Natural killer cell (primary cell): ENCODE data around the gene ZNF618. TPM values are rescaled to one million over a fixed set of nuclear protein-coding genes. Genes with fewer than 3 reads are reported as not detected.

Source experiments
- ATAC-seq, 3 donors: fragments of 150-1000 bp in 2 of 3; fragments of 200-7000 bp in 1 of 3; cut with Tn5 transposase; 1 replicate in 1 of 3; 2 replicates in 2 of 3; pipeline ENCODE4 v1.10.0; 2021; ENCODE audit warnings: mild to moderate bottlenecking in 2 of 3, moderate library complexity in 2 of 3
- DNase-seq, 2 donors: peaks; one replicate each; pipeline versions ENCODE4 v3.0.0 to v3.0.0-alpha.2; 2013 to 2021; ENCODE audit warnings: mixed read lengths in 1 of 2
- H3K27ac ChIP-seq: one replicate; pipeline ENCODE4 v1.5.1; 2013; ENCODE audit warnings: mild to moderate bottlenecking, low read length
- H3K27me3 ChIP-seq: one replicate; pipeline ENCODE4 v1.6.1; 2013; ENCODE audit warnings: low read length; ENCODE audit not compliant: control insufficient read depth, insufficient read depth
- H3K36me3 ChIP-seq: one replicate; pipeline ENCODE4 v1.6.1; 2013; ENCODE audit warnings: low read length; ENCODE audit not compliant: control insufficient read depth, insufficient read depth
- H3K4me1 ChIP-seq: one replicate; pipeline ENCODE4 v1.6.1; 2013; ENCODE audit warnings: low read length; ENCODE audit not compliant: control insufficient read depth, insufficient read depth
- H3K4me3 ChIP-seq: one replicate; pipeline ENCODE4 v1.5.1; 2013; ENCODE audit warnings: low read length
- H3K9me3 ChIP-seq: one replicate; pipeline ENCODE4 v1.6.1; 2013; ENCODE audit warnings: low read length; ENCODE audit not compliant: control insufficient read depth, insufficient read depth
- H3K27ac Mint-ChIP-seq, 2 donors: one replicate each; pipeline ENCODE4 v1.8.0; 2022; ENCODE audit warnings: mild to moderate bottlenecking in 2 of 2, mixed read lengths in 2 of 2, moderate library complexity in 1 of 2
- H3K27me3 Mint-ChIP-seq, 2 donors: one replicate each; pipeline ENCODE4 v1.8.0; 2022; ENCODE audit warnings: low read depth in 2 of 2, mixed read lengths in 2 of 2
- H3K36me3 Mint-ChIP-seq: one replicate; pipeline ENCODE4 v1.8.0; 2022; ENCODE audit warnings: mixed read lengths
- H3K4me1 Mint-ChIP-seq, 2 donors: one replicate each; pipeline ENCODE4 v1.8.0; 2022; ENCODE audit warnings: mixed read lengths in 2 of 2
- H3K4me3 Mint-ChIP-seq: one replicate; pipeline ENCODE4 v1.8.0; 2022; ENCODE audit warnings: mild to moderate bottlenecking, moderate library complexity, mixed read lengths
- H3K9me3 Mint-ChIP-seq, 2 donors: one replicate each; pipeline ENCODE4 v1.8.0; 2022; ENCODE audit warnings: mixed read lengths in 2 of 2
- WGBS: methylation state at CpG from one replicate; pipeline ENCODE4 v1.1.7; 2013; ENCODE audit warnings: missing lambda C conversion rate; ENCODE audit not compliant: insufficient coverage; 5-methylcytosine and 5-hydroxymethylcytosine counted together
- intact Hi-C: fragments of 100-400 bp; cut with micrococcal nuclease; formaldehyde crosslinking; loops from one replicate; pipeline ENCODE4 v1.14.2; 2022
- total RNA-seq, 4 donors: library from RNA; stranded (reverse); fragments of 120-200 nt in 1 of 4; gene quantifications; one replicate each; pipeline versions ENCODE4 v1.2.3 to v1.2.4, GENCODE V29; 2013 to 2022
- TF ChIP-seq, protein P1 (sequence below): fragments of 200-600 bp; IDR thresholded peaks from one replicate; pipeline ENCODE4 v1.8.0; 2022; ENCODE audit warnings: antibody characterized with exemption

Gene ZNF618
- total RNA-seq, 3 donors from 2014 or later (not counting 1 experiment from before 2014, with no cell fraction given), result 9.2 to 10.7 (median 10.0) TPM

DNA sequence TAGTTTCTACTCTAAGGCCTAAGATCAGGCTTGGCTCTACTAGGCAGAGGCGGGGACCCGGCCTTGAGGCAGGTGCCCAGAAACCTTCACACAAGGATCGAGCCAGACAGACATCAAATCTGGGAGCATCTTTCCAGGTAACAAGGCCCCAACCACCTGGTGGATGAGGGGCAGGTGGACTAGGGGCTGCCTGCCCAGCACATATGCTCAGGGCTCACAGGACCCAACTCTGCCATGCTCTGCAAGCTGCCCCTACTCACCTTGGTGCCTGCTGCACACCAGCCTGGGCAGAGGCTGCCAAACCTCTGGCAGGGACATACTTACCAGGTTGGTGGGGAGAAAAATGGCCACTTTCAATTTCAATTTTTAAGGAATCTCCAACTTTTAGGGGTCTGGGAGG is 2.2 kb upstream of the ZNF618 start:
- intact Hi-C loops, result no loop called here
- TF ChIP-seq, protein P1, sequence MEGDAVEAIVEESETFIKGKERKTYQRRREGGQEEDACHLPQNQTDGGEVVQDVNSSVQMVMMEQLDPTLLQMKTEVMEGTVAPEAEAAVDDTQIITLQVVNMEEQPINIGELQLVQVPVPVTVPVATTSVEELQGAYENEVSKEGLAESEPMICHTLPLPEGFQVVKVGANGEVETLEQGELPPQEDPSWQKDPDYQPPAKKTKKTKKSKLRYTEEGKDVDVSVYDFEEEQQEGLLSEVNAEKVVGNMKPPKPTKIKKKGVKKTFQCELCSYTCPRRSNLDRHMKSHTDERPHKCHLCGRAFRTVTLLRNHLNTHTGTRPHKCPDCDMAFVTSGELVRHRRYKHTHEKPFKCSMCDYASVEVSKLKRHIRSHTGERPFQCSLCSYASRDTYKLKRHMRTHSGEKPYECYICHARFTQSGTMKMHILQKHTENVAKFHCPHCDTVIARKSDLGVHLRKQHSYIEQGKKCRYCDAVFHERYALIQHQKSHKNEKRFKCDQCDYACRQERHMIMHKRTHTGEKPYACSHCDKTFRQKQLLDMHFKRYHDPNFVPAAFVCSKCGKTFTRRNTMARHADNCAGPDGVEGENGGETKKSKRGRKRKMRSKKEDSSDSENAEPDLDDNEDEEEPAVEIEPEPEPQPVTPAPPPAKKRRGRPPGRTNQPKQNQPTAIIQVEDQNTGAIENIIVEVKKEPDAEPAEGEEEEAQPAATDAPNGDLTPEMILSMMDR, result no peak
- H3K27ac Mint-ChIP-seq, result no peak overlapping the region
- Histone ChIP-seq H3K36me3 (no peaks in the 10 kb centered on the region), H3K4me3 (no peak overlapping the region), H3K27me3 (peaks cover 2% of the 10 kb centered on the region), H3K9me3 (no peaks in the 10 kb centered on the region), H3K27ac (no peak overlapping the region), H3K4me1 (peaks cover 3% of the 10 kb centered on the region)
- H3K36me3 Mint-ChIP-seq, result peaks cover 8% of the 10 kb centered on the region
- DNase-seq (no peak), ATAC-seq (no peak)
- H3K4me1 Mint-ChIP-seq, result peaks cover 8 to 9% of the 10 kb centered on the region in 2 donors
- H3K9me3 Mint-ChIP-seq, result no peaks in the 10 kb centered on the region
- H3K4me3 Mint-ChIP-seq, result peak overlapping the region; percentile 13
- H3K27me3 Mint-ChIP-seq, result peaks cover 0 to 6% of the 10 kb centered on the region in 2 donors
- 97% methylated on average over 3 of the region's 3 CpGs for WGBS

DNA sequence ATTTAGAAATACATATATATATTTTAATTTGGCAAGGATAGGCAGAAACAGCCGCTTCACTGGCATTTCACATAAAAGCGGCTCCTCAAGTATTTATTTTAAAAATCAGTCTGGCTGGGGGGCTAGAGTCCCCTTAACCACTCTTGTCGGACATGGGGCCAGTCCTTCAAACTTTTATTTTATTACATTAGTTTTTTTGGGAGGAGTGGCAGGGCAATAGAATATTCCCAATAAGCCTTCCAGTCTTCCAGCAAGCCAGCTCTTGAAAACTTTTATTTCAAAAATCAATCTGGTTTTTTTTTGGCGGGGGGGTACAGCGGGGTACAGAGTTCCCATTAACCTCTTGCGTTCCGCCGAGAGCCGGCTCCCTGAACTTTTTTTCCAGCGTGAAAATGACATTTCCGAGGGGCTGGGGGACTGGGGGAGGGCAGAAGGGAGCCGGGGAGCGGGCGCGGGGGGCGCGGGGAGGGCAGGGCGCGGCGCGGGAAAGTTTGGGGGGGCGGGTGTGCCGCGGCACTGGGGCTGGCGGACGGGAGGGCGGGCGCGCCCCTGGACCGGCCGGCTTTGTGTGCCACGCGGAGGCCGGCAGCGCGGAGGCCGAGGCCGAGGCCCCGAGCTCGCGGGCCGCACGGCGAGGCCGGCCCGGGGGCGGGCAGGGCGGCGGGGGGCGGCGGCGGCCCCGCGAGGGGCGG is 504 bp upstream of the ZNF618 start:
- peaks cover 3% of the 10 kb centered on the region for H3K4me1 ChIP-seq
- no peaks in the 10 kb centered on the region for H3K9me3 ChIP-seq
- no peaks in the 10 kb centered on the region for H3K36me3 ChIP-seq
- Mint-ChIP-seq H3K27ac (no peak overlapping the region), H3K4me3 (peak overlapping the region; percentile 56), H3K9me3 (no peaks in the 10 kb centered on the region), H3K36me3 (peaks cover 8% of the 10 kb centered on the region), H3K27me3 (peaks cover 0 to 6% of the 10 kb centered on the region in 2 donors), H3K4me1 (peaks cover 13% of the 10 kb centered on the region in 2 donors)
- no peak overlapping the region for H3K4me3 ChIP-seq
- no peak for DNase-seq
- peaks cover 2% of the 10 kb centered on the region for H3K27me3 ChIP-seq
- H3K27ac ChIP-seq, result no peak overlapping the region
- TF ChIP-seq, protein P1, result no peak
- intact Hi-C loops, result loop anchor here (2.0 to 5.0 kb wide), 2 partner anchors 69 to 193 kb away; no protein-coding TSS in a partner anchor
- peak; percentile 31 to 59 (median 49) for ATAC-seq
- 4% methylated on average over 54 of the region's 55 CpGs for WGBS

DNA sequence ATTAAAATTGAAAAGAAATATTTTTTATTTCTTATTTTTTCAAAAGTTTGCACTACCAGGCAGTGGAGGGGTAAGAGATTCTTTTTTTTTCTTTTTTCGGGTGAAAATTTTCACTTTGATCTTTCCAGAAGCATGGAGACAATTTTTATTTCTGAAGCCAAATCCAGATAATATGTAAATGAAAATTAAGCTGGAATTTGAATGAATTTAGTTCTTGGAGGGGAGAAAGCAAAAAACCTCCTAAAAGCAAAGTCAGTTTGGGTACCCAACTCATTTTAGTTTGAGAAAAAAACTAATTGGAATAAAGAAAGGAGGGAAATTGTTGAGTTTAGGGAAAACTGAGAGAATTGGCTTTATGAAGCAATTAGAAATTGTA is 872 bp downstream of the ZNF618 start:
- DNase-seq (no peak), ATAC-seq (no peak)
- peaks cover 2% of the 10 kb centered on the region for H3K27me3 ChIP-seq
- H3K4me3 Mint-ChIP-seq, result peak overlapping the region; percentile 99
- no peaks in the 10 kb centered on the region for H3K9me3 Mint-ChIP-seq
- intact Hi-C loops, result loop anchor here (2.0 to 5.0 kb wide), 2 partner anchors 70 to 195 kb away; no protein-coding TSS in a partner anchor
- H3K4me1 Mint-ChIP-seq, result peaks cover 13 to 18% of the 10 kb centered on the region in 2 donors
- H3K4me3 ChIP-seq, result peak overlapping the region; percentile 90
- H3K27ac Mint-ChIP-seq, result peak overlapping the region; percentile 73 to 87
- TF ChIP-seq, protein P1, result peak; percentile 57
- peaks cover 8% of the 10 kb centered on the region for H3K36me3 Mint-ChIP-seq
- H3K27ac ChIP-seq, result no peak overlapping the region
- peaks cover 3% of the 10 kb centered on the region for H3K4me1 ChIP-seq
- WGBS, result no CpG with 5 or more reads among the region's 1 CpG
- H3K27me3 Mint-ChIP-seq, result no peaks in the 10 kb centered on the region
- no peaks in the 10 kb centered on the region for H3K36me3 ChIP-seq
- H3K9me3 ChIP-seq, result no peaks in the 10 kb centered on the region
